Stomach smooth muscle (tissue), 2 donors: ENCODE measurements around the gene HAPLN2.
"Not testable (repeated sequence)": the region's sequence is repeated elsewhere in the genome, so short reads cannot be mapped to it uniquely, and the experiment has no call there.

ENCODE experiments used
- H3K27ac ChIP-seq: one replicate; pipeline ENCODE4 v1.7.0; 2013; ENCODE audit warnings: mild to moderate bottlenecking, low read length, inconsistent platforms
- H3K27me3 ChIP-seq, 2 donors: one replicate each; pipeline ENCODE4 v1.7.0; 2013; ENCODE audit warnings: low read length in 2 of 2; ENCODE audit not compliant: insufficient read depth in 2 of 2, control insufficient read depth in 1 of 2
- H3K36me3 ChIP-seq, 2 donors: one replicate each; pipeline ENCODE4 v1.7.0; 2013; ENCODE audit warnings: low read length in 2 of 2; ENCODE audit not compliant: control insufficient read depth in 2 of 2, insufficient read depth in 2 of 2
- H3K4me1 ChIP-seq: one replicate; pipeline ENCODE4 v1.7.0; 2013; ENCODE audit warnings: low read length; ENCODE audit not compliant: control insufficient read depth, insufficient read depth
- H3K4me3 ChIP-seq, 2 donors: one replicate each; pipeline ENCODE4 v1.7.0; 2013; ENCODE audit warnings: low read length in 2 of 2
- H3K9ac ChIP-seq, 2 donors: one replicate each; pipeline ENCODE4 v1.7.0; 2013; ENCODE audit warnings: low read length in 2 of 2, mild to moderate bottlenecking in 1 of 2
- H3K9me3 ChIP-seq, 2 donors: one replicate each; pipeline ENCODE4 v1.7.0; 2013; ENCODE audit warnings: low read length in 2 of 2; ENCODE audit not compliant: control insufficient read depth in 2 of 2
- donor health status: healthy.
- donor health status: Pancreatic carcinoma.

Gene HAPLN2

DNA sequence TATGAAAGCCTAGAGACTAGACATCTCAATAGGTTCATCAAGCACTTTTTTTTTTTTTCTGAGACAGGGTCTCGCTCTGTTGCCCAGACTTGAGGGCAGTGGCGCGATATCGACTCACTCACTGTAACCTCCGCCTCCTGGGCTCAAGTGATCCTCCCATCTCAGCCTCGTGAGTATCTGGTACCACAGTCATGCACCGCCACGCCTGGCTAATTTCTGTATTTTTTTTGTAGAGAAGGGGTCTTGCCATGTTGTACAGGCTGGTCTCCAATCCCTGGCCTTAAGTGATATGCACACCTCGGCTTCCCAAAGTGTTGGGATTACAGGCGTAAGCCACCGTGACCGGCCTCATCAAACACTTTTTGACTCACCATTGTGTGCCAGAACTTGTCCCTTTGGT lies 17.3 kb upstream of the HAPLN2 start:
- Histone ChIP-seq H3K4me3 (peak overlapping the region; percentile 94 to 98), H3K36me3 (peaks cover 15 to 16% of the 10 kb centered on the region in 2 donors), H3K27ac (peak overlapping the region; percentile 79), H3K9ac (peak overlapping the region; percentile 87 to 90), H3K9me3 (no peaks in the 10 kb centered on the region), H3K4me1 (peaks cover 14% of the 10 kb centered on the region), H3K27me3 (no peaks in the 10 kb centered on the region)

DNA sequence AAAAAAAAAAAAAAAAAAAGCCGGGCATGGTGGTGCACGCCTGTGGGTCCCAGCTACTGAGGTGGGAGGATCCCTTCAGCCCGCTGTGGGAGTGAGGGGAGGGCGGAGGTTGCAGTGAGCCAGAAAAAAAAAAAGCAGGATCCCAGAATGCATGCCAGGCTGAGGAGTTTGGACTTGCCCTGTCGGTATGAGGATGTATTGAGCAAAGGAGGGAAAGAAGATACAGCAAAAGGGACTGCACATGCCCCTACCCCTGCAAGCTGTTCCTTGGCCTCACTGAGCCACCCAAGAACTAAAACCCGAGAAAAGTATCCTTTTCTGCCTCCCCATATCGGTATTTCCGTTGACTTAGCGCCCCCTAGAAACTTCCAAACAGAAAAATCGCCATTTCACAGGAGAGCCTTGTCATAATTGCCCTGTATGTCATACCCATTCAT lies 16.6 kb upstream of the HAPLN2 start:
- Histone ChIP-seq H3K9ac (no peak overlapping the region), H3K4me3 (no peak overlapping the region), H3K4me1 (peaks cover 14% of the 10 kb centered on the region), H3K36me3 (peaks cover 9 to 10% of the 10 kb centered on the region in 2 donors), H3K9me3 (no peaks in the 10 kb centered on the region), H3K27me3 (no peaks in the 10 kb centered on the region), H3K27ac (no peak overlapping the region)

DNA sequence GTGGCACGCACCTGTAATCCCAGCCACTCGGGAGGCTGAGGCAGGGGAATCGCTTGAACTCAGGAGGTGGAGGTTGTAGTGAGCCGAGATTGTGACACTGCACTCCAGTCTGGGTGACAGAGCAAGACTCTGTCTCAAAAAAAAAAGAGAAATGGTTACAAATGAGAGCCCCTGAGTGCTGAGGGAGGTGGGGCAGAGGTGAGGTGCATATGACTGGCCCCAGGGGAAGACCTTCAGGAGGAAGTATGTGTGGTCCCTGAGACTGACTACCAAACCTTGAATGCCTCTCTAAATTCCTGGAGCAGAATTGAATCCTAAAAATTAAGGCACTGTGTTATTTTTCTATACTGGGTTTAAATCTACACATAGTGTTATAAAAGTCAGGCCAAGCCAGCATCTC lies 11.9 kb upstream of the HAPLN2 start:
- not testable (repeated sequence) for H3K27me3 ChIP-seq, H3K9me3 ChIP-seq, H3K9ac ChIP-seq, H3K4me3 ChIP-seq, H3K4me1 ChIP-seq, H3K27ac ChIP-seq, H3K36me3 ChIP-seq

DNA sequence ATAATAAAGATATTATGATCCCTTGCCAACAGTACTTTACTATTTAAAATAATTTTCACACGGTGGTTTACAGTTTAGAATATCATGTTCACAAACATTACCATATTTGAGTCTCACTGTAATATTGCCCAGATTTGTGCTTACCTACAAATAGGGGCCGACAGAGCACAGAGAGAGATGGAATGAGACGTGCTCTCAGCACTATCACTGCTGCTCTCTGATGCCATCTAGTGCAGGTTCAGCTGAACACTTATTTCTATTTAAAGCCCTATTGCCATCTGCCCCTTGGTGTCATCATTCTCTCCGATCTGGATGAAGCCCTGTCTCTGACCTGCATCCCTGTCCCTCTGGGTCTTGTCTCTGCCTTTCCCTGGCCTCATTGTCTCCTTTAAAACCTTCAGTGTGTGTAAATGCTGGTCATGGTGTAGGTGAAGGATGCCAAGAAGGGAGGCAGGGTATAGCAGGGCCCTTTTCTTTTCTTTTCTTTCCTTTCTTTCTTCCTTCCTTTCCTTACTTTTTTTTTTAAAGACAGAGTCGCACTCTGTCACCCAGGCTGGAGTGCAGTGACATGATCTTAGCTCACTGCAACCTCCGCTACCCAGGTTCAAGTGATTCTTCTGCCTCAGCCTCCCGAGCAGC lies 11.1 kb upstream of the HAPLN2 start:
- no peaks in the 10 kb centered on the region for H3K27me3 ChIP-seq
- peak overlapping the region in 1 of 2 donors; percentile 58 for H3K9ac ChIP-seq
- H3K27ac ChIP-seq = no peak overlapping the region
- H3K36me3 ChIP-seq = no peaks in the 10 kb centered on the region
- no peak overlapping the region for H3K4me3 ChIP-seq
- H3K4me1 ChIP-seq = no peaks in the 10 kb centered on the region
- H3K9me3 ChIP-seq = no peaks in the 10 kb centered on the region

DNA sequence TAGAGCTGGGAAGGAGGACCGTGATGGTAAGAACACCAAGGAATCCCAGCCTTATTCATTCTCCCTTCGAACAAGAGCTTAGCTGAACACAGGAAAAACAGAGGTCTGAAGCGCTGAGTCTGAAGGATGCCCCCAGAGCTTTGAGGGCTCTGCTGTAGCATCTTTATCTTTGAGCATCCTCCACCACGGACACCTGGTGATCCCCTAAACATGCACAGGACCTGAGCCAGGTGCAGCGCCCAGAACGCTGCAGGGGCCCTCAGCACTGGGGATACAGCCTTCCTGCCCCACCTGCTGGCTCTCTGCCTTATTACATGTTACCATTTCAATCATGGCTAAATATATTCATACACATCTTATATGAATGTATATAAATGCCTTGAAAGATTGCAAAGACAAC lies 10.2 kb upstream of the HAPLN2 start:
- no peaks in the 10 kb centered on the region for H3K9me3 ChIP-seq
- no peak overlapping the region for H3K27ac ChIP-seq
- no peak overlapping the region for H3K9ac ChIP-seq
- no peaks in the 10 kb centered on the region for H3K4me1 ChIP-seq
- no peaks in the 10 kb centered on the region for H3K36me3 ChIP-seq
- no peak overlapping the region for H3K4me3 ChIP-seq
- H3K27me3 ChIP-seq = no peaks in the 10 kb centered on the region

DNA sequence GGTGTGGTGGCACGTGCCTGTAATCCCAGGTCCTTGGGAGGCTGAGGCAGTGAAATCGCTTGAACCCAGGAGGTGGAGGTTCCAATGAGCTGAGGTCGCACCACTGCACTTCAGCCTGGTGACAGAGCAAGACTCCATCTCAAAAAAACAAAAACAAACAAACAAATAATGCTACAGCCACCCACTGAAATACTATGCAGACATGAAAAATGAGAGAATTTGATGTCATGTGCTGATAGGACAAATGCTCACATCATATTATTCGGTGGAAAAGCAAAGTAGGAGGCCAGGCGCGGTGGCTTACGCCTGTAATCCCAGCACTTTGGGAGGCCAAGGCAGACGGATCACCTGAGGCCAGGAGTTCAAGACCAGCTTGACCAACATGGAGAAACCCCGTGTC lies 9.1 kb upstream of the HAPLN2 start:
- not testable (repeated sequence) for H3K36me3 ChIP-seq, H3K4me1 ChIP-seq, H3K27me3 ChIP-seq, H3K27ac ChIP-seq, H3K4me3 ChIP-seq, H3K9me3 ChIP-seq, H3K9ac ChIP-seq

DNA sequence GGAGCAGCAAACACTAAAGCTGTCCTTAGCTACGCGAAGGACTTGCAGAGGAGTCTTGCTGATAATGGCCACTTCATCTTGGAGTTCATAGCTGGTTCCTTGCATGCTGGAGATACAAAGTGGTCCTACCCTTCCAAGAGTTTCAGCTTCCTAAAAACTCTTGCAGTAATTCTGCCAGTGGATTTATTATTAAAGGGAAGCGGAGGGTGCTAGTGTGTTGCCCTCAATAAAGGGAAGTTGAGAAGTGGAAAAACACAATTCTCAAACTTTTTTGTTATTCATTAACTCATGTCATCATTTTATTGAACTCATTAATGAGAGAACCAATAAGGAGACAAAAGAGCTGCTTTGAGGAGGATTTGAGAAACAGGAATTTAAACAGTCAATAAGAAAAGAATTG lies 6.5 kb upstream of the HAPLN2 start:
- Histone ChIP-seq H3K9me3 (no peaks in the 10 kb centered on the region), H3K9ac (no peak overlapping the region), H3K27me3 (no peaks in the 10 kb centered on the region), H3K27ac (no peak overlapping the region), H3K36me3 (no peaks in the 10 kb centered on the region), H3K4me1 (peaks cover 25% of the 10 kb centered on the region), H3K4me3 (no peak overlapping the region)

DNA sequence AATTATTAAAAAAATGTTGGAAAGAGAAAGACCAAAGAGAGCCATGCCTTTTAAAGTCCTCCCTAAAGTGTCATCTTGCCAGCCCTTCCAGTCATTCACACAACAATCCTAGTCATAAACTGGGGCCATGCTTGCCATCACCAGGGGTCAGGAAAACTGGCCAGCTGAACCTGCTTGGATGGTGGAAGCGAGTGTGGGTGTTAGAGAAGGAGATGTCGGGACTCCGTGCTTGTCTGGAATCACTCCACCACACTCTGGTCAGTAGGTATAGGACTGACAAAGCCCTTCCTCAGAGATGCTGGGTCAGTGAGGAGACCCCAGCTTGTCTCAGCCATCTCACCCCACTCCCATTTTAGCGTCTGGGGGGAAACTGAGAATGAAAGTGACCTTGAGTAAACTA lies 3.3 kb upstream of the HAPLN2 start:
- Histone ChIP-seq H3K36me3 (no peaks in the 10 kb centered on the region), H3K9ac (no peak overlapping the region), H3K27me3 (peaks cover 0 to 5% of the 10 kb centered on the region in 2 donors), H3K27ac (peak overlapping the region; percentile 74), H3K9me3 (no peaks in the 10 kb centered on the region), H3K4me1 (peaks cover 25% of the 10 kb centered on the region), H3K4me3 (peak overlapping the region; percentile 2 to 40)

DNA sequence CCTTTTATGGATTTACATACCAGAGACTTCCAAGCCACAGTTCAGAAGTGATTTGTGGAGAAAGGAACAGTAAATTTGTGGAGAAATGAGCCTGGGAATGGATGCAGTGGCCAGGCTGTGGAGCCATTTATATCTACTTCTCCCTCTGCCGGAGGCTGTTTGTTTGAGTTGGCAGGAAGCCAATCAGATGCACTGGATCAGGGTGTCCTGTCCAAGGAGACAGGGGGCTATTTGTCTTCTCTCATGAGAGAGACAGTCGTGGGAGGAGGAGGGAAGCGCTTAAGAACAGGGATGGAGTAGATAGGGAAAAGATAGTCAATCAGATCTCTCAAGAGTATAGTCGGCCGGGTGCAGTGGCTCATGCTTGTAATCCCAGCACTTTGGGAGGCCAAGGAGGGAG lies 2.8 kb upstream of the HAPLN2 start:
- Histone ChIP-seq H3K4me3 (peak overlapping the region; percentile 9 to 40), H3K4me1 (peaks cover 25% of the 10 kb centered on the region), H3K27ac (peak overlapping the region; percentile 74), H3K36me3 (no peaks in the 10 kb centered on the region), H3K27me3 (peaks cover 0 to 5% of the 10 kb centered on the region in 2 donors), H3K9ac (no peak overlapping the region), H3K9me3 (no peaks in the 10 kb centered on the region)

DNA sequence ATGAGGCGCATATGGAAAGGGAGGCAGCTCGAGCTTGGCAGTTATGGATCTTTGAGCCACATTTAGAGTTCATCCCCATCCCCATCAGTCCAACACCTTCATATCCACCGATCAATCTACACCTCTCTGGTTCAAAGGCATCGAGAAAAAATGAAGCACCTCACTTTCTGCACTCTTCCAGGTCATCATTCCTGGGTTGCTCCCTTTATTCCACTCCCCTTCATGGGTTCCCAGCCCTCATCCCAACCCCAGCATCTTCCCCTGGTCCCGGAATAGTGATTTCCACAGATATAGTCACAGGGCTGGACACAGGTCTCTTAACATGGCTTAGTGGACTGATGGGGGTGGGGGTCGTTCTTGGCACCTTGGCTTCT lies 354 bp downstream of the HAPLN2 start:
- Histone ChIP-seq H3K4me3 (no peak overlapping the region), H3K9me3 (no peaks in the 10 kb centered on the region), H3K27ac (no peak overlapping the region), H3K9ac (no peak overlapping the region), H3K36me3 (no peaks in the 10 kb centered on the region), H3K4me1 (peaks cover 32% of the 10 kb centered on the region), H3K27me3 (peaks cover 11 to 18% of the 10 kb centered on the region in 2 donors)

DNA sequence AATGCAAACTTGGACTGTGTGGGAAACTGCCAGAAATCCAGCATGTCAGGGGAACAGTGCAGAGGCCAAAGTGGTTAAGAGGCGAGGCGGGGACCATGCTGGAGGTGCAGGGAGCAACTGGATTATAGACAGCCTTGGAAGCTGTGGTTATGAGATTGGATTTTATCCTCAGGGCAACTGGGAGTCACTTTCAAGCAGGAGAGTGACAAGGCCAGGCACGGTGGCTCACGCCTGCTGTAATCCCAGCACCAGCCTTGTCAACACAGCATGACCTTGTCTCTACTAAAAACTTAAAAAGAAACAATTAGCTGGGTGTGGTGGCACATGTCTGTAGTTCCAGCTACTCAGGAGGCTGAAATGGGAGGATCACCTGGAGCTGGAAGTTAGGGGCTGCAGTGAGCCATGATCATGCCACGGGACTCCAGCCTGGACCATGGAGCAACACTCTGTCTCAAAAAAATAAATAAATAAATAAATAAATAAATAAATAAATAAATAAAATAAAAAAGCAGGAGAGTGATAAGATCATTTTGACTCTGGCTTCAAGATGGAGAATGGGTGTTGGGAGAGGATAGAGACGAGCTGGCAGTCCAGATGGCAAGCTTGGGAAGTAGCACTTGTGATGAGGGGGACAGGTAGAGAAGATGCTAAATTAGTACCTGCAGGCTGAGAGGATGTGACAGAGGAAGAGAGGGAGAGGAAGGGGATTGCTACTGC lies 3.5 kb downstream of the HAPLN2 start:
- Histone ChIP-seq H3K9ac (no peak overlapping the region), H3K4me1 (peaks cover 22% of the 10 kb centered on the region), H3K36me3 (no peaks in the 10 kb centered on the region), H3K9me3 (no peaks in the 10 kb centered on the region), H3K27me3 (peaks cover 32 to 40% of the 10 kb centered on the region in 2 donors), H3K27ac (no peak overlapping the region), H3K4me3 (no peak overlapping the region)
